ENCODE measurements around the gene SHCBP1L.

SHCBP1L gene

DNA sequence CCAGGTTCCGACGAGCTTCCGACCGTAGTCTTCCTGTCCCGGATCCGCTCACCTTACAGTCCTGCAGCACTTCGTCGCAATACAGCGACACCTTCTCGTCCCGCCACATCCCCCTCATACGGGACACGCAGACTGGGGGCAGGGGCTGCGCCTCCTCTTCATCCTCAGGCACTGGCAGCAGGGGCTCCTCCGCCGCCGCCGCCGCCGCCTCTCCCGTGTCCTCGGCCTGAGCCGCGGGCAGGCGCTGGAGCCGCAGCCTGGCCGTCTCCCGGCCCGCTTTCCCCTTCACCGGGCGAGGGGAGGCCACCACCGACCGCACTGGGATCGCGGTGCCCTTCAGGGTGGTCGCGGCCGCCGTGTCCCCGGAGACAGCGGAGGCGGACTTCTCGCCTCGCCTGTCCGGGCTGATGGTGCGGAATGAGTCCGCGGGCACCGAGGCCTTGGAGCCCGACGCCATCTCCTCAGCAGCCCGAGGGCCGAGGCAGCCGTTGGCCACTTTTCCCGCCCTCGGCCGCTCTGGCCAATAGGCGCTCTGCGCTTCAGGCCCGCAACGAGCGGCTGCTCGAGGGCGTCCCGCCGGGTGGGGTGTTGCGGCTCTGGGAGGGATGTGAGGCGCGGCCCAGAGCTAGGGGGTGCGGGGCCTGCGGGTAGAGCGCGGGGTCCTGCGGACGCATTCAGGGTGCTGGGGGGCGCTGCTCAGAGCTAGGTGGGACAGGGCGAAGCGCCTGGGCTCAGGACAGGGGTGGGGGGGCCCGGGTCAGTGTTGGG, at the start of gene SHCBP1L:
Gene SHCBP1L (minus strand): TSS at position 490 of the 768 bp plus-strand sequence. CDS start 33 bp downstream, at position 457.
- no peak for DNase-seq

DNA sequence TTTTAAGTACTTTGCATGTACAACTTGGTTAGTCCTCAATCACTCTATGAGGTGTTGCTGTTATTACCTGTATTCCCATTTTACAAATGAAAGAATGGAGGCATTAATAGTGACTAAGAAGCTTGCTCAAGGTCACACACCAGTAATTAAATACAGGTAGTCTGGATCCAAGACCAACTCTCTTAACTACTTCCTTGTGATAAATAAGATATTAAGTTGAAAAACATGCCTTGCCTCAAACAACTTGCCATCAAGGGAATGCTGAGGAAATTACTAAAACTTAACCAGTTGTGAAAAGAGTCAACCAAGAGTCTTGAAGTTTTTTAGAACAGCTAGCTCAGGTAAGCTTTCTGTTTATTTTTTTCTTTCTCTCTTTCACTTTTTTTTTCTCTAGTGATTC, 49.3 kb upstream of the SHCBP1L start:
- no peak for DNase-seq

DNA sequence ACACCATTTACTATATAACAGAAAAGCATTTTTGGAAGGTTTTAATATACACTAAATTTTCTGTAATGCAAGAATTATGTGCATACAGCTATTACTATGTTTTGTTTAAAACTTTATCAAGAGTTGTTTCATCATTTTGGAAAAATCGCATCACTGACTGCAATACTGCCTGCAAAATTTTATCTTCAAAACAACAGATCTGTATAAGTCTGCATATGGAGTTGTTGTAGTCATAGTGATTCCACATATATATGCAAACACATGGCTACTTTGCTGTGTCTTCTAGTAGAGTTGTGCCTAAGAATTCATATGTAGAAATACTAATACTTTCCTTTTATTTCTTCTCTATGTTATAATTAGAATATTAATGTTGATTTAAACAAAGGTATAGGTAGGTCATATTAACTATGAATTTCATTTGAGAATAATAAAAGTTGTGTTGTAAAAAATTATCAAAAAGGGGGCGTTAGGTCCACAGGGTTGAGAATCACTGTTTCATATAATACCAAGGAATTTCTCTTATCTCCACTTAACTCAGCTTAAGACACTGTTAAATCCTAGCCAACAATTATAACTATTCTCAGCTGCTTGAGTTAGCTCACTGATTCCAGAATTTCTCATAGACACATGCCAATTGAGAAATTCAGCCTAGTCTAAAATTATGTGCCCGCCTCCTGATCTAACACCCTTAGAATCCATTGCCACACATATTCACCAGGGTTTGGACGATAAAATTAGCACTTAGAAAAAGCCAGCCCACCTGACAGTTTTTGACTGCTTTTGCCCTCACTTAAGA, 47.4 kb upstream of the SHCBP1L start:
- DNase-seq = no peak

- DNase-seq = no peak
Measured at GRCh38 chr1:182998482-182998881, 45.5 kb upstream of the SHCBP1L start.

DNA sequence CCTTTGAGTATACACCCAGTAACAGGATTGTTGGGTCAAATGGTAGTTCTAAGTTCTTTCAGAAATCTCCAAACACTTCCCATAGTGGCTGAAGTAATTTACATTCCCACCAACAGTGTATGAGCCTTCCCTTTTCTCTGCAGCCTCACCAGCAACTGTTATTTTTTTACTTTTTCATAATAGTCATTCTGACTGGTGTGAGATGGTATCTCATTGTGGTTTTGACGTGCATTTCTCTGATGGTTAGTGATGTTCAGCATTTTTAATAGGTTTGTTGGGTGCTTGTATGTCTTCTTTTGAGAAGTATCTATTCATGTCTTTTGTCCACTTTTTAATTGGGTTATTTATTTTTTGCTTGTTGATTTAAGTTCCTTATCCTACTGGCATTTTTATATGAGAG, 43.9 kb upstream of the SHCBP1L start:
- DNase-seq = no peak

DNA sequence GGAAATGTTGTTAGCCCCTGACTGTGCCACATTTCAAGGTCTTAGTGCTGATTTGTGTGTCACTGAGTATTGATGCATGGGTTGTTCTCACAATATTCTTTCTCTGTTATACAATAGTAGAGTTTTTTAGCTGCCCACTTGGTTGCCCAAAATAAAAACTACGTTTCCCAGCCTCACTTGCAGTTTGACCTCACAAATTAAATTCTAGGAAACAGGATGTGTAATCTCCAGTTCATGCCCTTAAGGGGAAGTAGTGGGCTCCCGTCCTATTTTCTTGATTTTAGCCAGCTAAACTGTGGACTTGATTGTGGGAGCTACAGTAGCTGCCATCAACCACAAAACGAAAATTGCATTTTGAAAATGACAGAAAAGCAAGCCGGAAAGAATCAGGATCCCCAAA, 42.9 kb upstream of the SHCBP1L start:
- DNase-seq = no peak

GRCh38 chr1:182993746-182994145, 40.8 kb upstream of the SHCBP1L start:
- DNase-seq = no peak

DNA sequence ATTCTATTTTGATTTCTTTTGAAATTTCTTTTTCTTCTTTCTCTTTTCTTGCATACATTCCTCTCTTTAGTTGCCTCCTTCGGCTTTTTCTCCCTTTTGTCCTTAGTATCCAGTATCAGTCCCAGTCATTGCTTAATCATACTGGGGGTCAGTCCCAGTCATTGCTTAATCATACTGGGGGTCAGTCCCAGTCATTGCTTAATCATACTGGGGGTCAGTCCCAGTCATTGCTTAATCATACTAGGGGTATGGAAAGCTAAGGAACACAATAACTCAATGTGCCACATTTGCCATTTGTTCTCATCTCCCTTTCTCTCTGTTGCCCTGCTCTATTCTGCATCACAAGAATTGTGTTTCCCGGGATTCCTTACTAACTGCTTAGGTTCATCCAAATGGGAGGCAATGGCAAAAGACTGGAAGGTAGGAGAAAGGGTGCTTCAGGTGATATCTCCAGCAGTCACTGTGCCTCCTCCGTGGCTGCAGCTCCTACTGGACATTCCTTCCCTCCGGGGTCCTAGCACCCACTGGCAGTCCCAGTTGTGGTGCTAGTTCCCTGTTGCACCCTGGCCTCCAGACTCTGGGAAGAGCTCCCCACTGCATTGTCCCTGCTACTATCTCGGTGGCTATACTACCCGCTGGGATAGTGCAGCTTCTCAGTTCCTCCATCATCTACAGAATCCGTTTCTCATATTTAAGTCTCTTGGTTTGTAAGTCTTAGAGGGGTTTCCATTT, 37.6 kb upstream of the SHCBP1L start:
- no peak for DNase-seq

- DNase-seq = no peak
Measured at GRCh38 chr1:182985876-182986275, 32.9 kb upstream of the SHCBP1L start.

DNA sequence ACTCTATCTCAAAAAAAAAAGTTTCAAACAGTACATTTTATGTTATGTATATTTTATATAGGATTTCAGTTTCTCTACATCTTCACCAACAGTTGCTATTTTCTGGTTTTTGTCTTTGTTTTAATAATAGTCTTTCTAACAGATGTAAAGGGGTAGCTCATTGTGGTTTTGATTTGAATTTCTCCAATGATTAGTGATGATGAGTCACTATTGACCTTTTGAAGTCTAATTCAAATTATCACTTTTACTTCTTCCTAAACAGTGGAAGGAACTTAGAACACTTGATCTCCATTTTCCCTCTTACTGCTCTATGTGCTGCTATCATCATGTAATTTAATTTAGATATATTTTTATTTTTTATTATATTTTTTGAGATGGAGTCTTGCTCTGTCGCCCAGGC, 31.7 kb upstream of the SHCBP1L start:
- DNase-seq = no peak

- no peak for DNase-seq
Measured at GRCh38 chr1:182984138-182984537, 31.2 kb upstream of the SHCBP1L start.

GRCh38 chr1:182978151-182978853, 25.3 kb upstream of the SHCBP1L start:
- no peak for DNase-seq

DNA sequence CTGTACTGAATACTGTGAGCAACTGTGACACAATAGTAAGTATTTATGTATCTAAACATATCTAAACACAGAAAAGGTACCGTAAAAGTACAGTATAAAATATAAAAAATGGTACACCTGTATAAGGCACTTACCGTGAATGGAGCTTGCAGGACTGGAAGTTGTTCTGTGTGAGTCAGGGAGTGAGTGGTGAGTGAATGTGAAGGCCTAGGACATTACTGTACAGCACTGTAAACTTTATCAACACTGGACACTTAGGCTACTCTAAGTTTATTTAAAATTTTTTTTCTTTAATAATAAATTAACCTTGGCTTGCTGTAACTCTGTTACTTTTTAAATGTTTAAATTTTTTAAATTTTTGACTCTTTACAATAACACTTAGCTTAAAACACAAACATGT, 24.5 kb upstream of the SHCBP1L start:
- no peak for DNase-seq

DNA sequence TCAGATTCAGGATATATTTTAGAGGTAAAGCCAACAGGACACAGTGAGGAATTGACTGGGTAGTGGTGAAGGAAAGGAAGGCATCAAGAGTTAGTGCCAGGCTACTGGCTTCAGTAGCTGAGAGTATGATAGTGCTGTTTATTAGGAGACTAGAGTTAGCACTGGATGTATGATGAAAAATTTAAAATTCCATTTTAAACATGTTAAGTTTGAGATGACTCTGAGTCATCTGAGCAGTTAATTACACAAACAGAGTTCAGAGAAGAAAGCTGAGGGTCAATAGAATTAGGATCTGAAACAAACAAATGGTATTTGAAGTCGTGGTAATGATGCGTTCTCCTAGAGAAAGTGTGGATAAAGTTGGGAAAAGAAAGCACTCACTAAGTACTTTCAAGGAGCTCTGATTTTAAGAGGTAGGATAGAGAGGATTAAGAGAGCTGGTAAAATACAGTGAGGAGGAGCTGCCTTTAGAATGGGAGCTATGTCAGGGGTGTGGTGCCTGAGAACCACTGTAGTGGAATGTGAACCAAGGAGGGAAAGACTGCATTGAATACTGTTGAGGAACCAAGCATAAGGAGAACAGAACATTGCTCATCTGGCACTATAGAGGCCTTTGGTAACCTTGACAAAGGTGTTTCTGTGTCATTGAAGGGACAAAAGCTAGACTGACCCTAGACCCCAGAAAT, 21.7 kb upstream of the SHCBP1L start:
- DNase-seq = no peak

DNA sequence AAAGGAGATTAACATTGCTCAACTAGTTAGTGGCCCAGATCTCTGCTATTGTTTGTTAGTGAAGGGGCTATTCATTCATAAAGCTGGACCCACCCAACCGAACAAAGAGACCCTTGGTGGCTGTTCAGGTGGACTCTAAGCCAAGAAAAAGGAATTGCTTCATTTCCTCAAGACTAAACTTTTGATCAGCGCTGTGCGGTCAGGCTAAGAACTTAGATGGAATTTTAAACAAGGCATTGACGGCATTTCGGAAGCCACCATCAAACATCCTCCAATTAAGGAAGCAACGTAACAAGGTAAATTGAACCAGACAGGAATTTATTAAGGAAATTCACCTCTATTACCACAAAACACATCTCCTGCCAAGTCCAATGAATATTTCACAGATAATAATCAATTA, 19.9 kb upstream of the SHCBP1L start:
- no peak for DNase-seq

DNA sequence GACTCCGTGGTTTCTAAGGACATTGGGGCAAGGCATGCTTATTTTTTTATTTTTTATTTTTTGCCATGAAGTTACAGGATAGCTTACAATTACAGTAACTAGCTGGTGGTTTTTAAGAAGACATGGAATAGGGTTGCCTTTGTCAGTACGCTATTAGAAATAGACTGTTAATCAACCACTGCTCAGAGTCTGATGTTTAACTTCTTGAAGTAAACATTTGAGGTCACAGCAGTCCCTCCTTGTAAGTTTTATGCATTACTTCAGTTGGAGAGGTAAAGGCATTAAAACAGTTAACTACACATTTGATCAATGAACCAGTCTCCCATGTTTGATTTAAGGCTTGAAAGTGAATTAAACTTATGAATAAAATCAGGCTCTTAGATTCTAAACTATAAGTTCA, 19.3 kb upstream of the SHCBP1L start:
- DNase-seq = no peak

- DNase-seq = no peak
Measured at GRCh38 chr1:182971219-182971618, 18.3 kb upstream of the SHCBP1L start.

GRCh38 chr1:182968836-182969734, 16.1 kb upstream of the SHCBP1L start:
- DNase-seq = no peak

GRCh38 chr1:182968151-182968741, 15.3 kb upstream of the SHCBP1L start:
- no peak for DNase-seq

DNA sequence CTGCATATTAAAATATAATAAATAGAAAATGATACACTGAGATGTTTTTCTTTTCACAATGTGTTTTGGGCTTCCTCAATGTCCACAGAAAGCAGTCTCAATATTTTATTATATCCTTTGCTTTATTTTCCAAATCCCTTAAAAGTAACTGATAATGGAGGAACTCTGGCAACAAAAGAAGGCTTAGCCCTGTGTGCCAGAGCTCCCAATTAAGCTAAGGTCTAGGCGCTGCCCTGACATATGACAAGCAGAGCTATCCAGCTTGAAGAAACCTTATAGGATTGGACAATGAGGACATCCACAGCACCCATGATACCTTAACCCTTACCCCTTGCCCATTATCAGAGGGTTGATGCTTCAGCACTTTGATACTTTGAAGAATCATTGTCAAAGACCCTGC, 12.9 kb upstream of the SHCBP1L start:
- no peak for DNase-seq

DNA sequence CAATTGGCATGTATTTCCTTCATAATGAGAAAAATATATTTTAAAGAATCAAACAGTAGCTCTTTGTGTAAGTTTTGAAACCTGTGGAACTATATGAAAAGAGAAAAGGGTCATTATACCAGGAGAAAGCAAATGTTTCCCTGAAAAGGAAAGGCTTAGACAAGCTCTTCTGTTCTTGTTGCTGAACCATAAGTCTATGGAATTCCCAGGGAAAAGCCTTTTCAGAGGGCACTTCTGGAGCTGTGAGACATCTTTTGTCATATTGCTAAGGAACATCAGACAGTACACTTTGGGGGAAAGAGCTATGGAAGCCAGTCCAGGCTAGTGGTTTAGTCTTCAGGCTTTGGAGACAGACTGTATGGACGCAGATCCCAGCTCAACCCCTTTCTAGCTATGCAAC, 12.1 kb upstream of the SHCBP1L start:
- DNase-seq = no peak

All from activated CD4-positive, CD25-positive, alpha-beta regulatory T cell (primary cell).